HK-2 (cell line): ENCODE measurements around the gene PAX6.

Source experiments
- DNase-seq: peaks from one replicate; pipeline ENCODE4 v3.0.0-alpha.2; 2018; ENCODE audit not compliant: unreplicated experiment

Gene PAX6

DNA sequence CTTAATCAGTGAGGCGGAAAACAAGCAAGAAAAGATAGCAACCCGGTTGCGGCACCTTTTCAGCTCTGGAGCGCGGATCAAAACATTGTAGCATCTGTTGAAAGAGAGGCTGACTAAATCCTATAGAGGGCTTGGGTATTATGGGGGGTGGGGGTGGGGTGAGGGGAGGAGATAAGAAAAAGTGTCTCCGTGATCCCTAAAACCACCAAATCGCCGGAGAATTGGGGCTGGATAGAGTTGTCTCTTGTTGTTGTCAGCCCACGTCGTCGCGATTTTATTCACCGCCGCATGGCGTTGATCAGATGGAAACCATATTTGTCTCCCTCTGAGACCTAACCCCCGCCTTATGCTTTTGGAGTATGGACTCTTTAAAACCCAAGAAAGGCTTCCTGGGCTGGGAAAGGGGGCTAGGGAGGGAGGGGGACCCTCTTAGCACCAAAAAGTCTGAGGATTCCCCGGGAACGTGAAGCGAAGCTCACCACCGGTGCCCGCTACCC, 13.0 kb downstream of the PAX6 start:
- no peak for DNase-seq

DNA sequence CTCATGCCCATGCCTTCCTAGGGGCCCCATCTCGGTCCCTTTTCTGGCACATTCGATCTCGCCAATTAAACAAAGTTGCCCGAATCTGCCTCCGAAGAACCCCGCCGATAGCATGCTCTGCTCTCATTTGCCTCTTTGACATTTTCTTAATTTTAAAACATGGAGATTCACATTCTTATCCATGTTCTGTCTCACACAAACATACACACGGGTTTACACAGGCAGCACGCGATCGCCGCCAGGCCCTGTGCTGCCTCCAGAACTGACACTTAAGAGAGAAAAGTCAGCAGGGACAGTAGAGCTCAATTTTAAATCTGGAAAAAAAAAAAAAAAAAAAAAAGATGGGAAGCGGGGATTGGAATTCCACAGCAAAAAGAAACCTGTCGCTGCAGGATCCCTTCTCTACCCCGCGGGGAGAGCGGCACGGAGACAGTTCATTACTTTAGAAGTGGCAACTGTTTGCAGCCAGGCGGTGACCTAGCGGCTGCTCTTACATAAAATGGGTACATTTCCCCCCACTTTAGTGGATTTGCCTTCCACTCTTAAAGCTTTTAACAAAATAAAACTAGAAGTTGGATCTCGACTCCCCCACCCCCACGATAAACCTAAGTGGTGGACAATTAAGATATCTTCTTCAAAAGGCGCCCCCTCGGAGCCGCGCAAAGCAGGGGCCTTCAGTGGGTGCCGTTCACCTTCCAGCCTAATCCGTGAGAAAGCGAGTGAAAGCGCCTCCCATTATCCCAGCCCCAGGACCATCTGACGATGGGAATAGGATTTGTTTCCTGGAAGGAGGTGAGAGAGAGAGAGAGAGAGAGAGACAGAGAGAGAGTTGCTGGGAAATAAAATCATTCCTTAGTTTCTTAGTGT, 13.7 kb downstream of the PAX6 start:
- DNase-seq, result no peak

DNA sequence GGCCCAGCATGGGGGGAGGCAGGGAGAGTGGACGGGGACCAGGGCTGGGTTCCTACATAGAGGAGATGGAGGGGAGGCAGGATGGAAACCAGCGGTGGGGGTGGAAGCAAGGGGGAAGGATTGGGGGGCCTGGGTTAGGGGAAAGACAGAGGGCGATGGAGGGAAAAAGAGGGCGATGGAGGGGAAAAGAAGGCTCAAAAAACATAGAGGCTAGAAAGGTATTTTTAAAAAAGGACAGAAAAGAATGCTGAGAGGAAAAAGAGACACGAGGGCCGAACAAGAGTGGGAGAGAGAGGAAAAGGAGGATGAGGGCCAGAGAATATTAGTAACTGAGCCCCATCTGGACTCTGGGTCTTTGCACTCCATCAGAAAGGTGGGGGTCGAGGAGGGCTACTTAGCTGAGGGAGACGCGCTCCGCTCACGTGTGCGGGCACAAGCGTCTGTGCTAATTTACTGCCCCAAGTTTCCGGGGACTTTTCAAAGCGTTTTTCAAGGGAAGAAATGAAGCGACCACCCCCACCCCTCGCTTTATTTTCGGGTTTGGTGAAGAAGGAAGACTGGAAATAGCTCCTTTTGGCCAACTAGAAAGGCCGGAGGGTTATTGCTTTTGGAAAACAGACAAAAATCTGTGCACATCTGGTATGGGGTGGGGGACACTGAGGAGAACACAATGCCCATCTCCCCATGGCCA, 14.5 kb downstream of the PAX6 start:
- no peak for DNase-seq

DNA sequence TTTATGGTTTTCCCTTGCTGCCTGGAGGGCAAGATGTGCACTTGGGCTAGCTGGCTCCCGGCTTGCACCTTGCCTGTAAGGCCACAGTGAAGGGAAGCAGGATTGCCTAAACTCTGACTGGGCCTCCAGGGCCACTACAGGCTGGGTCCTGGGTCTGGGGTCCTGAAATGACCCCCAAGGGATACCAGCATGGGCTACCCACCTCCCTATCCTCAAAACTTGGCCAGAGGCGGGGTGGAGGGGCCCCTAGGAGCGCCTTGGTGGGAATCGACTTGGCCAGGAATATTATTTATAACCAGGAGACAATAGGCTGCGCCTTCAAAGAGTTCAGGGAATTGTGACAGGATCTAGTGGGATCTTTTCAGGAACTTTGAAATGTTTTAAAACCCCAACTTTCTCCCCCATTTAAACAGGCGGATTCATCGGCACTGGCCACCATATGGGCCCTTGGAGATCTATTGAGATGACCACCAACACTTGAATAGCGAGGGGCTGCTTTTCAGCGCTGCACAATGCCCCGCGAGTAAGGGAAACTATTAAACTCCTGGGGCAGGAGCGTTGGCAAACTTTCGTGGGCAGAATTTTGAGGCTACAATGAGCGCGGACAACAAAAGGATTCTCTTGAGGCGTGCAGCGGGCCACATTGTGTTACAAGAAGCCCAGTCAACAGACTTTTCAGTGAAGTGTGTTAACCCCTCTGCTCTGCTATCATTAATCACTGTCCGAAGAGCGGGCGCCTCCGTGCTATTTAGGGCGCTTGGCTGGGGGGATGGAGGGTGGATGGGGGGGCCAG, 15.2 kb downstream of the PAX6 start:
- DNase-seq, result no peak

DNA sequence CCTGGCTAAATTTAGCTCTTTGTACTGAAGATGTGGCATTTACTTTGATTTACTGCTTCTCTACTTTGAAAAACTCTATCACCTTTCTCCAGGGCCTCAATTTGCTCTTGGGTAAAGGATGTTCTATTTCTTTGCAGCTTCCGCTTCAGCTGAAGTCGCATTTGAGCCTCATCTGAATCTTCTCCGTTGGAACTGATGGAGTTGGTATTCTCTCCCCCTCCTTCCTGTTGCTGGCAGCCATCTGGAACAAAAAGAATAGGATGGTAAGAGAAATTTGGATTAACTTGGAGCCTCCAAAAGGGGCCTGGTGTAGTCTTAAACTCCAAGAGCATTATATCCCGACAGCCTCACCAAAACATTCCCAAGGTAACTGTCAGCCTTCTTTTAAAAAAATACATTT, 16.6 kb downstream of the PAX6 start:
- no peak for DNase-seq

DNA sequence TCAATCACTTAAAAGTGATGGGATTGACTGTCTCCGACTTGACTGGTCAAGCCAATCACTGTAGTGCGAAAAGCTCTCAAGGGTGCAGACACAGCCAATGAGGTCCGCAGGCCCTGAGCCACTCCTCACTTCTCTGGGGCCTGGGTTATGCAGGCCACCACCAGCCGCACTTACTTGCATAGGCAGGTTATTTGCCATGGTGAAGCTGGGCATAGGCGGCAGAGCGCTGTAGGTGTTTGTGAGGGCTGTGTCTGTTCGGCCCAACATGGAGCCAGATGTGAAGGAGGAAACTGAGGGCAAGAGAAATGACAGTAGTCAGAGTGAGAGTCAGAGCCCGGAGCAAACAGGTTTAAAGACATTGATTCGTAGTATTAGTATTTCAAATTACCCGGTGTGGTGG, 17.9 kb downstream of the PAX6 start:
- no peak for DNase-seq

DNA sequence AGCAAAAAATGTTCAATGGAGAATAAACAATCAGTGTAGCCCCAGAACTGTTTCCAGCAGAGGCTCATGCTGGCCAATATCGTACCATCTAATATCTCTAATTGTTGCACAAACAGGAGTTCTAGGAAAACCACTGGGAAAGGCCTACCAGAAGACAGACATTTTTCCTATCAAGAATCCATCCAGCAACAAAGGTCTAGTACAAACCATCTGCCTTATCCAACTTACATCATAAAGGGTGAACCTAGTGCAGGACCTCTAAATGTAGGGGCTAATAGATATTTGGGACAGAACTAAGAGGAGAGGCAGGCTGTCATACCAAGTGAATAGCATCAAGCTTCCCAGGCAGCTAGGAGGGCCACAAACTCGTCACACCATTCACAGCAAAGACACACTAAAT, 18.7 kb downstream of the PAX6 start:
- DNase-seq, result no peak

DNA sequence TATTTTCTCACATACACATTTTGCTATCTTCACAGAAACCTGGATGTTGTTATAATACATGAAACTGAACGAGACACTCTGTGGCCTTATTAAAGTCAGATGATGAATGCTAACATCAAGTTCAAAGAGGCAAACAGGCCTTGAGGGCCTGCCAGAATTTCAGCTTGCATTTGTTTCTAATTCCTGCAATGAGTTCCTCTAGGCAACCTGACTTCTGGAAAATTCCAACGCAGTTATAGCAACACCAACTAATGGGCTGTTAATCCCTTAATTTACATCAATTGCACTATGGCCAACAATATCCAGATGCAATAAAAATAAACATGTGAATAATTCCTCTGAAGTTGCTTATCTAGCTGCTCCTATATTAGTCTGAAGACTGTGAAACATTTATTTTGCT, 19.1 kb downstream of the PAX6 start:
- DNase-seq, result no peak

DNA sequence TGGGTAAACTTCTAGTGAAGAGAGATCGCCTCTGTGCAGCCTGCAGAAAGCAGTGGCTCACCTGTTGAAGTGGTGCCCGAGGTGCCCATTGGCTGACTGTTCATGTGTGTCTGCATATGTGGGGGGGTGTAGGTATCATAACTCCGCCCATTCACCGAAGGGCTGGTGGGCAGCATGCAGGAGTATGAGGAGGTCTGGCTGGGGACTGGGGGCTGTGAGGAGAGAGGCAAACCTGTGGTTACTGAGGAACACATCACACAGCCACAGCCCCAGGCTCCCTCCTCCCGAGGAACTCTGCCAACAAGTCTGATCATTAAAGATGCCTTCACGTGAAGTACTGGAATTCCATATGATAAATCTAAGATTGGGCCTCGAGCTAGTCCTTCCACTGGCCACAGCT, 20.5 kb downstream of the PAX6 start:
- DNase-seq, result no peak

DNA sequence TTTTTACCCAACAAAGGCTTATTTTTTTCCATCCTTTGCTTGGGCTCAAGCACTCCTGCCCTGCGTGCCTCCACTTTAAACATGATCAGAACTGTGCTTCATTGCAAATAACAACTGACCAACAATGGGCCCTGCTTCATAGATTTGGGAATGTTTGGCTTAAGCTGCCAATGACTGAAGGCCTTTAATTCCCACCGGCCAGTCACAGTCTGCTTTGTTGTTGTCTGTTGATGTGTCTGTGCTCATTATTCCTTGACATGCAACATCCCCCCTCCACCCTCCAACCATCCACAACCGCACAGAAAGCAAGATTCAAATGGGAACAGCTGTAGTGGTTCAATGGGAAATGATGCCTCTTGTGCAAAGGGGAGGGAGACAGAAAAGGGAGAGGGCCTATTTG, 23.0 kb downstream of the PAX6 start:
- DNase-seq, result no peak

DNA sequence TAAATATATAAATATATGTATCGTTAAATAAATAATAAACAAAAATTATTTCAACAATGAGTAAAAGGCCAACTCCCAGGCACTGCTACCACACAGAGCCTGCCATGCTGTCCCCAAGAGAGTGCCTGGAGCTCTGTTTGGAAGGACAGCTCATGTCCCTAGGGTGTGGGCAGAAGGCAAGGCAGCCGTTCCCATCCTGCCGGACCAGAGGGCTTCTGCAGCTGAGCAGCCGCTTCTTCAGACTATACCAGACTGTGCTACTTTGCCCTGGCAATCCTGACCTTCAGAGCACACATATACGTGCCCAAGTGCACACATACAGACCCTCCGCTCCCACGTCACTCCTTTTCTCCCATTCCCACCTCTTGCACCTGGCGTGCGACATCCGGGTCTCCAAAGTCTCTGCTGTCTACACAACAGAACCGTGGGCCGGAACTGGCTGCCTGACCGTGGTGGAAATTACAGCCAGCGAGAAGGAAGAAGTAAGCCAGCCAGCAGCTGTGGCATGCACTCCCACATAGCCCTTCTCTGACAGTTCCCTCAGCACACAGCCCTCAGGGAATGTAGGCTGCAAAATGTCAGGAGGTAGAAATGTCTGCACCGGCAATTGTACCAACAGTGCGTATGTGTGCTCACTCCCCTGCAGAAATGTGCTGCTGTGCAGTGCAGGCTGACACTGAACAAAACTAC, 24.0 kb downstream of the PAX6 start:
- DNase-seq, result no peak

DNA sequence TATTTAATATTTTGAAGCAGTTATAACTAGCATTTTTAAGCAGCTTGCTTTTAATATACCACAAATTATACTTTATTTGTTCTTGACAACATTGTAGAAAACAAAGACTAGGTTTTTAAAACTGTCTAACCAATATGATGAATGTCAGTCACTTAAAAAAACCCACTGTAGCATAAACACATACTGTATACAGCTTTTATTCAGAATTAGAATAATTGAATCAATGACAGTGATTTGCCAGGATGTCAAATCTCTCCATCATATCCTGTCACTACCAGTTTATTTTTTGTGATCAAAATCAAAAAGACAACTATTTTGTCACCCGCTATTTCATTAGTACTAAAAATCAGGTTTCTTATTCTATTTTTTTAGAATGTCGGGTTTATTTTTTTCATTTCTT, 26.5 kb downstream of the PAX6 start:
- no peak for DNase-seq

DNA sequence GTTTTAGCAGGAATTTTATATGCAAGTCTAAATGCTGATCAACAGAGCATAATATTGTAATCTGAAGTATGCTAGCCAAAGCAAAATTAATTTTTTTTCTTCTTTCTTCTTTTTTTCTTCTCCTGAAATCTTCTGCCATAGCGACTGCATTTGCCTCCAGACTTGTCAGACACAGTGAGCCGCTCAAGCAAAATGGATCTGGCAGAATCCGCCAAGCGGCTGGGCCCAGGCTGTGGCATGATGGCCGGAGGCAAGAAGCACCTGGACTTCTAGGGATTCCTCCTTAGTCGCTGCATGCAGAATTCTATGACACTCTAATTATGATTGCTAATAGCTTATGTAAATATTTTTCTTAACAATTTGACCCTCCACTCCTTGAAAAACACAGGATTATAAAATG, 27.9 kb downstream of the PAX6 start:
- no peak for DNase-seq

DNA sequence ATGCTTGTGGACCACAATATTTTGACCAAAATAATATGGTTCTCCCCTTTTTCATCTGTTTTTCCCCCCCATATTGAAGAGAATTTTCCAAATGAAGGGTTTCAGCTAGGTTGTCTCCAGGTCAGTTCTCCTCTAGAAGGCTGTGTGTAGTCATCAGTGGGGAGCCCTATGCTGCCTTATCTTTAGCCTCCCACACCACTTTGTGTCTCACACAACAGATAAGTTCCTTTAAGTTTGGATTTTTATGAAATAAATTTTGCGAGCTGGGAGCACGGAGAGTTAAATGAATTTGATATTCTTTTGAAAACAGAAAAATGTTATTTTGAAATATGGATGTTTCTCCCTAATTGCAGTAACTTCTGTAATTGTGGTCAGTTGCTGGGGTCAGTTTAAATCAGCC, 28.9 kb downstream of the PAX6 start:
- DNase-seq, result no peak

DNA sequence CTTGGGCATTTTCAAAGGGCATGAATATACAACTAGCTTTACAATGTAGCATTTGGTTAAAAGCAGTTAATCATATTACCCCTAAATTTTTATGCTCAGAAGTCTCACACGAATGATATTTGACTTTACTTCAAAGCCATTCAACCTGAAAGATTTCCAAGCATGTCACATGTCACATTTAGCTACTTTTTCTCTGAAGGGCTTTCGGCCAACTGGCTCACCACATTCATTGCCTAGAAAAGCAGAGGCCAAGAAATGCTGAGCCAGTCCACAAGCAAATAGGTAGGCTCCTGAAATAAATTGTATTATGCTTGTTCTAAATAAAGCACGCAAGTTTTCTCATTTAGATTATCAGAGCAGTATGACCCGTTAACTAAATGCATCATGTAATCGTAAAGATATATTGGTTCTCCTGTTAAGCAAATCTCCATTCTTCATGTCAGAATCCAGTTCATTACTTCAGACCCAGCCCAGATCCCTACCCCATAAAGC, 30.6 kb downstream of the PAX6 start:
- no peak for DNase-seq

DNA sequence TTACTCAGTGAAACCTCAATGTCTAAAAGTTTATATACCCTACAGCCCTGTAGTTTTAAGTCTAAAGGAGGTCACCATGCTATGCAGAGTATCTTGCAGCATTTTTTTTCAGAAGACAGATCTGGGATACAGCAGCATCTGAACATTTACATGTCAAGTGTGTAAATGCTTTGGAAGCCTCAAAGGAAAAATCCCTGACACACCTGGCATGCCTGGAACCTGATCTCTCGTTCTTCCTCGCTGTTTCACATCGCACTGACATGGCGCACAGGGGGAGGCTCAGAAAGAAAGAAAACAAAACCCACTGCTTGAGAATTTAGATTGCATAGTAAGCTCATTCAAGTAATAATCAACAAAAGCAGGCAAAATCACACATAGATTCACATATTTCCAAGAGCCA, 31.0 kb downstream of the PAX6 start:
- DNase-seq, result no peak

DNA sequence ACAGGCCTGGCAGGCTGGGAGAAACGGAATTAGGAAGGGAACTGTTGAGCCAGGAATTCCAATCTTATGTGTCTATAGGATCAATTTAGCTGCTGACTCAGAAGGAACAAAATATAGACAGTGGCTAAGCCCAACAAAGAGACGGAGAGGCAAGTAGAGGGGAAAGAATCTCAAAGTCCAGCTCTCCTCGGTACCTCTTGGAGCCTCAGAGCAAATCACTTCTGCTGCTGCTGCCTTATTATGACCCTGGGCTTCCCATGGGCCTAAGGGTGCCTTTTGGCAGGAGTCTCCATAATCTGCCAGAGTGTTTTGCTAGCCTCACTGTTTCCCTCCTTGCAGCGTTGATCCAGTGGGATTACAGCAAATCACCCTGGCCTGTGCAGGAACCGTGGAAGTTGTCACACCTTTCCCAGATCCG, 31.7 kb downstream of the PAX6 start:
- DNase-seq, result no peak

DNA sequence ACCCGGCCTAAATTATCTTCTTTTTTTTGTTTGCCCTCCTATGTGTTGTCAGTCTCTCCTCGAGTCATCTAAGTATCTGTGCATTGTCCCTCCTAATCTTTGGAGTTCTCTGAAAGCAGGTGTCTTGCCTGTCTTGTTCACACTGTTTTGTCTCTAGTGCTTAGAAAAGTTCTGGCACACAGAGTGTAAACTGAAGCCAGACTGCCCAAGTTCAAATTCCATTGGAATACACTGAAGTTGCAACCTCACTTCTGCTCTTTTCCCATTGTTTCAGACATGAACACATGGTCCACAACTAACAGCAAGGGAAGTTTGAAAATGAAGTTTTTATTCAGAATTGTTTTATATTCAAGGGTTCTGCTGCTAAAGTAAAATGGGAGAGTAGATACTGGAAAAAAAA, 38.7 kb downstream of the PAX6 start:
- no peak for DNase-seq

DNA sequence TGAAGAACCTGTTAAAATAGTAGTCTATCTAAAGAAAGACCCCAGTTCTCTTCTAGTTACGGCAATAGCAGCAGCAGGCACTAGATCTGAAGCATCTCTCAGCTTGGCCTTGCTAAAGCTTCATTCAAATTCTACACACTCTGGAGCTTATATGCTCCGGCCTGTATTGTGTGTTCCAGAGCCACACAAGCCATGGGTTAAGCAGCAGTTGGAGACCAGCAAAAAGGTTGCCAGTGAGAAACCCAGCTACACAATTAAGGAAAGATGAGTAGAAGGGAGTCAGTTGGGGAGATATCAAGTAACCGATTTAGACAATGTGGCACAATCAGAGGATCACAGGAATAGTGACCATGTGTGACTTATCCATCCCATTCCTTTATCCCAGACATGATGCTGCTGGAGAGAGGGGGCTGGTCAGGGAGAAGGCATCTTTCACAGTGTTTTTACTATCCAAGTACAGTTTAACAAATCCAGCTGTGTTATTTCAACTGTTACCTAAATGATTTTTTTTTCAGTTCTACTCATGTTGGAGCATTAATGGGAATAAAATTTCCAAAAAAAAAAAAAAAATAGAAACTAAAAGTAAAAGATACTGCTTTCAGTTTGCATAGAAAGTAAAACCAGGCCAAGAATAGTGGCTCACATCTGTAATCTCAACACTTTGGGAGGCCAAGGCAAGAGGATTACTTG, 41.0 kb downstream of the PAX6 start:
- no peak for DNase-seq

DNA sequence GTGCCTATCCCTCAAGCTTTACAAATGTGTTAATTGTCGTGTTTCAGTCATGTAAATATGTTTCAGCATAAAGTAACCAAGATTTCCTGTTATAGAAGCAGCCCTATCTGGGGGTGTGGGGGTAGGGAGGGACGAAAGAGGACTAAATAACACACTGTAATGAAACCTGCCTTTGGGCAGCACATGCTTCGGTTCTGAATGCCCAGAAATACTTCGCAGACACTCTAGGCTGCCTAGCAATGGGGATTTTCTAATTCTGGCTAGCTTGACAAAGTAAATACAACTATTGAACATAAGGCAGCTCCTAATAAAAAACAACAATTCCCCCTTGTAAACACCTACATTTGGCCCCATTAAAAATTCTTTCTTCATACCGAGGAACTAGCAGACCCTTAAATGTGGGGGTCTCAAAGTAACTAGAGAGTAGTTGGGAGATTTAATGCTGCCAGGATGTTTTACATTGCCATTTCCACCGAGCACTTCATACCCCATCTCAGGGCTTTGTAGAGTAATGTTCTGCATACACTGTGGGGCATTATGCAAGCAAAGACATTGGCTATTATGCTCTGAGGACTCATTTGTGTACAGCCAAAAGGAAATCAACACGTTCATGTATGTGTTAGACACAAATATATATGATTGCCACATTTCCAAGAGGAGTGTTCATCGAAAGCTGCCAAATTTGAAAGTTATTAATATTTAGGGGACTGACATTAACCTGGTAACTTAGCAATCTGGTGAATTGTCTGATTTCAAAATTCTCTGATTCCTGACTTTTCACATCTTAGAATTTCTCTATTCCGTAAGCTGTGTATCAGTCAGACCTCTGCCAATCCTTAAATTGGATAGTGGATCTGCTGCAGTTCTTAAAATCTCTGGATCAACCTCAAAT, 42.1 kb downstream of the PAX6 start:
- DNase-seq, result no peak
